Measurements from ENCODE around the gene PDZRN3.
"Not testable (repeated sequence)": the region's sequence is repeated elsewhere in the genome, so short reads cannot be mapped to it uniquely, and the experiment has no call there.

Gene PDZRN3

DNA sequence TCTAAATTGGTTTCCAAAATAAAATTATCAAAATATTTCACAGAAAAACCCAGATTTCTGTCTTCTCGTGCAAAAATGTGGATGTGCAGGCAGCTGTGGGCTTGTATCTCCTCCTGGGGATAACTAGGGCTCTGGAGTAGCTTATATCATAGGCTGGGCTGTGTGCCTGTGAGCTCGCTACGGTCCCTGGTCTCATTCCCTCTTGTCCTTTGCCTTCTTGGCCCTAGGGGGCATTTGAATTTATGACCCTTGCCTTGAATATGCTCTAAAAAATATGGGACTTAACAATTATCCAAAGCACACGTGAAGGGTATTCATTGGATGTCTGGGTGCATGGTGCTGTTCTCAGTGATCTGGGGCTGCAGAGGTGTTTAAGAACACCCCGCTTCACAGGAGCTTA lies 132.6 kb downstream of the PDZRN3 start:
- DNase-seq (ENCODE audit: low read depth in 2 of 2) = no peak

DNA sequence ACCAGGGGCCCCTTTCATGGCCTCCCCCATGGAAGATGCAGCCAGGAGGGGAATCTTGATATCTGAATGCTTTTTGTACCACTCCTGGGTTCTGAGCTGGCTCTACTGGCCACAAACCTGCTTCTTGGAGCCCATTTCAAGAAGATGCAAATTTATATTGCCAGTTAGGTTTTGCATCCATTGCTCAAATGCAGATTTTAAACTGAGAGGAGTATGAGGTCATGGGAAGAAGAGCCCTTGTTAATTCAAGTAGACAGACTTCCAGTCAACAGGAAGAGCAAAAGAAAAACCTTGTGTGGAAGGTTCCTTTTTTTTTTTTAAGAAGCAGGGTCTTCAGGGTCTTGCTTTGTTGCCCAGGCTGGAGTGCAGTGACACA lies 133.5 kb downstream of the PDZRN3 start:
- DNase-seq (ENCODE audit: low read depth in 2 of 2) = no peak

DNA sequence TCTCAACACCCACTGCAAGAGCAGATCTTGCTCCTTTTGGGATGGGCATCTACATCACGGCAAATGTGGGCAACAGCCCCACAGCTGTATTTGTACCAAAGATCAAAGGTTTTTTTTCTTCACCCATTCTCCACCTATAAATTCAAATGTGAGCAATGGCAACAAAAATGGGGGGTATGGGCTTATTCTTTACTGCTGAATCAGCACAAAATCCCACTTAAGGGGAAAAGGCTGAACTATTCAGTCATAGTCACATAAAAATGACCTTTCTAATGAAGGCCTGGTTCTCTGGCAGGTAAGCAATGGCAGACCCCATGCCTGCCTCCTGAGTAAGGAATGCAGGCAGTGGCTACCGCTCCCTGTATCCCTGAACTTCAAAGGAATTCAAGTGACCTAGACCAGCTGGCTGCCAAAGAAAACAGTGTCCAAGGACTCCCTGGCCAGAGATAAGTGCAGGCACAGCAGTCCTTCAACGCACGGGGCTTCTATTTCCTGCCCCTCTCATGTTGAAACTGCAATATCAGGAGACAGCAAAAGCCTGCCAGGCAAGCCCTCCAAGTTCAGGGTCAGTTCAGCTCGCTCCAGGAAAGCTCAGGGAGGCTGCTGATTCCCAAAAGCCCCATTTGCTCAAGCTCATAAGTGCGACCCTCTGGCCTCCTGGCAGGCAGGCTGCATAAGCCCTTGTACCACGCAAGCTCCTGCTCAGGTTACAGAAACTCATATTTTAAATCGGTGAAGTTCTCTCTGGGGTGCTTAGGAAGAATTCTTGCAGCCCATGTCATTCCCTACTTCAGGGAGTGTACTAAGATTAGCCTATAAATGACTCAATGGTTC lies 134.1 kb downstream of the PDZRN3 start:
- DNase-seq (ENCODE audit: low read depth in 2 of 2) = no peak

DNA sequence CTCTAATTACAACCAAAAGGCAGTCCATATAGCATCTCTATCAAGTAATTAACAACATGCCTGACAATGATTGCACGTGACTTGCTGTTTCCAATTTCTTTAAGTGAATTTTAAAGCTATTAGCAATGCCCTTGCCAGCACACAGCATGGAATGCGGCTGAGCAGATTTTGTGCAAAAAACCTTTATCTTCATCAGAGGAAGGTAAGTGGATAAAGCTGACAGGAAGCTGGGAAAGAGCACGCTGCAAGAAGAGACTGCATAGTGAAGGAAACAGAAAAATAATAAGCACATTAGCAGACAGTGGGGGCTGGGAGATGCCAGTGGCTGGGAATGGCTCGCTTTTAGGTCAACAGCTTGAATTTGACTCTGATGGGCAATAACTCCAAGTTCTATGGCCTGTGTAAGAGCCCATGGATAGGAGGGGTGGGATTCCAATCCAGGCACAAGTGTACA lies 138.8 kb downstream of the PDZRN3 start:
- DNase-seq (ENCODE audit: low read depth in 2 of 2) = no peak

DNA sequence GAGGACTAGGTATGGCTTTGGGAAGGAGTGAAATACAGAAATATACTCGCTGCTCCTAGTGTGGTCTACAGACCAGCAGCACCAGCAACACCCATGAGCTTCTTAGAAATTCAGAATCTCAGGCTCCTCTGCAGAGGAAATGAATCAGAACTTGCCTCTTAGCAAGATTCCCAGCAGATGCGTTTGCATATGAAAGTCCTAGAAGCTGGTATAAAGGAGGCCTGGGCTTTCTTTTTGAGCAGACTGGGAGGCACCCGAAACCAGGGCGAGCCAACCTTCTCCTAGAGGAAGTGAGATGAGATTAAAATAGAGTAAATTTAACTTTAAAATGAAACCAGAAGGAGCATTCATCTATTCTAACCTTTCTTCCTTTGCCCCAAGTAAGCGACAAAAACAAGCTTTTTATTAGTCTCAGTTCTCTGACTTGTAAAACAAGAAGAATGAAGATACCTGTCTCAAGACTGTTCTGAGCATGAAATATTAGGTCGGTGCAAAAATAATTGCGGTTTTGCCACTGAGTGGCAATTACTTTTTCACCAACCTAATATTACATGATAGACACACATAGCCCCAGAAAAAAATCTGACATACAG lies 140.0 kb downstream of the PDZRN3 start:
- no peak for DNase-seq (ENCODE audit: low read depth in 2 of 2)

DNA sequence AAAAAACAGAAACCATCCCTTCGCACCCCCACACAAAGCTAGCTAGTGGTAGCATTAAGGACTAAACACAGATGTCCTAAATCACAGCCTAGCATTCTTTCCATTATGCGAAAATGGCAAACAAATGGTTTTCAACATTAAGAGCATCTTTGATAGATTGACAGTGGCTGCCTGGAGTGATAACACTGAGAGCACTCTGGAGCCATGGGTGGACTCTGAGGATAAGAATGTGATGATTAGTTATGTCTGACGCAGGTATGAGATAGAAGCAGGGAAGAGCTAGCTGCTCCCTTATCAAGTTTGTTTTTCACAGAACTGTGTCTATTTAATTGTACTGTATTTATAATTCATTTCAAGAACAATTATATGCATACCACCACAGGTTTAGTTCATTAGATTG lies 142.9 kb downstream of the PDZRN3 start:
- DNase-seq (ENCODE audit: low read depth in 2 of 2) = no peak

DNA sequence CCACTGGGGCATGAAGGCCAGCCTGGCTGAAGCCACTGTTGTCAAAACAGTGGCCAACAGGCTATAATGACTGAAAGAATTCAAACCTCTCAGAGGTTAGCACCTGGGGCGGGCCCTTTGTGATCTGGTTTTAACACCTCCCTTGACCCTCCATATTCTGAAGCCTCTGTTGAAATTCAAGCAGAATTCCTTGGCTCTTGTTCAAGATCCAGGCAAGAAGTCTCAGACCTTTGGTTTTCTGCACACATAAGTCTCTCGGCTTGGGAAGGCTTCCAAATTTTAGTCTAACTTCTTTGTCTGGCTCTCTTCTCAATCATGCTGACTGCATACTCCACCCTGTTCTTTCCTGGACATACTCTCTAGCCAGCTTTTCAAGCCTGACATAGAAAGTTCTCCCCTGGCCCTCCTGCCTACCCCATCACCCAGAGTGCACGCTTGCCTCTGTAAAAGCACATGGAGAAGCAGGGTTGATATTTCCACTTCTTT lies 144.5 kb downstream of the PDZRN3 start:
- DNase-seq (ENCODE audit: low read depth in 2 of 2) = no peak

DNA sequence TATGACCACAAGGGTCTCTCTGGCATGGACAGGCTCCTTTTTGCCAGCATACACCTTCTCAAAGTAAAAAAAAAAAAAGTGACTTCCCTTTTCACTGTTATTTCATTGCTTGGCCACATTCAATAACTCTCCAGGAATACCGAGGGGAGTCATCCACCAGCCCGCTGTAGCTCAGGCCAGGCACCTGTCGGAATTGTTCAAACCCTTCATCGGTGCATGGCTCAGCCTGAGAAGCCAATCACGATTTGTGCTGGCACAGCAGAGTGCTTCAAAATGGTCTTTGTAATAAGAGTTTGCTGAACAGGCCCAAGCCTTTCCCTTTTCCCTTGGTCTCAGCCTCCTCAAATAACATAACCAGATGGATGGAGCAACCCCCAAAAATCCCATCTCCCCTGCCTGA lies 145.4 kb downstream of the PDZRN3 start:
- no peak for DNase-seq (ENCODE audit: low read depth in 2 of 2)

DNA sequence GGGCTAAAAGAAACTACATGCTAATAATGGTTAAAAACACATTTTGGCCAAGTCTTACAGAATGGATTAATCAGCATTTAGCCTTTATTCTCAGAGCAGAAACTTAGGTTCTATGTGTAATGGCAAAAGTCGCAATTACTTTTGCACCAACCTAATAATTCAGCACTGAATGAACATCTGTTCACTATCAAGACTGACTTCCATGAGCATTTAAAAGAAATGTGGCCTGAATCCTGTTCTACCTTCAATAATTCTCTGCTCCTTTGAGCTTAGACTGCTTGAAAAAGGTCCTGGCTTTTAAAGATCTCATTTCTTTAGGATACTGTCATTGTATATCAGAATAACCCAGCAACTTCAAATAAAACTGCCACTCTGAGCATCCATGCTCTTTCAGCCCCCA lies 145.9 kb downstream of the PDZRN3 start:
- no peak for DNase-seq (ENCODE audit: low read depth in 2 of 2)

DNA sequence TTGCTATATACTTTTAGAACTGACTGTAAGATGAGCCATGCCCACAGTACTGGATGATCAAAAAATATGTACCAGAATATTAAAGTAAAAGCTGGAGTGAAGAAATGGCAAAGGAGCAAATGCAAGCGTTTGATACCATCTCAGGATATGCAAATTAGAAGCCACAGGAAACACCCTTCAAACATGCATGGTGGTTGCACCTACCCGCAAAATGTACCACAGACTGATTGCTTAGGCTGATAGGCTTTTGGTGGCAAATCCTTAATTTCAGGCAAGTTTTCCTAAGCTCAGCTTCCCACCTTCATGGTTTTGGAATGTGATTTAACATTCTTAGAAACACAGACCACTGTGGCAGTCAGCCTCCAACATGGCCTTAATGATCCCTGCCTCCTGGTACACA lies 149.0 kb downstream of the PDZRN3 start:
- DNase-seq (ENCODE audit: low read depth in 2 of 2) = no peak

DNA sequence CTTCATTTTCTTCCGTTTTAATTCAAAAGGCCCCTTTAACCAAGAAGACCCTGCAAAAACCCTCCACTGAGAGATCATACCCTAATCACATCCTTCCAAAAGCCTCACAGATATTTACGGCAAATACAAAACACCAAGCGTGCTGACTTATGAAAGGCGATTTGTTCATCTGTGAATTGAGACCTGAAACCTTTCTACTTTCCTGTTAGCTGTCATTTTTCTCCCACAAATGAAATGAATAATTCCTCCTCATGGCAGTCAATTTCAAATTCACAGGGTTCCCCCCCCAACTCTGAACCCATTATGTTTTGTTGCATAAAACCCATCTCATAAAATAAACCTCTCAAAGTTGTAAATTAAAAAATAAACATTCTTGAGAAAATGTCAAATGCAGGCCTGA lies 149.6 kb downstream of the PDZRN3 start:
- no peak for DNase-seq (ENCODE audit: low read depth in 2 of 2)

DNA sequence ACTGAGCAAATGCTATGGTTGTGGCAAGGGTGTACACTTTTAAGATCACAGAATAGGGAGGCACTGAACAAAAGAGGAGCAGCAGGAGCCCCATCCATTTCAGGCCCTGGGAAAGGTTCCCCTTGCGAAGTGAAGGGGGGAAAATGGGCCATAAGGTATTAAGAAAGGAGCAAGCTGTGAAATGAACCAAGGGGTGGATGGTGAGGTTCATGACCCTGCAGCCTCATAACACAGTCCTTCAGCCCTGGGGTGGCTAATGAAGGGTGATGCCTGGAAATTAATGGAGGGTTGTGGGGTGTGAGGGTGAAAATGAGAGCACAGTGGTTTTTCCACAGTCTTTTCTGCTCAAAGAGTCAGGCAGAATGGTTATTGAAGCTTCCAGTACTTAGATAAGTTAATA lies 150.1 kb downstream of the PDZRN3 start:
- DNase-seq (ENCODE audit: low read depth in 2 of 2) = no peak

DNA sequence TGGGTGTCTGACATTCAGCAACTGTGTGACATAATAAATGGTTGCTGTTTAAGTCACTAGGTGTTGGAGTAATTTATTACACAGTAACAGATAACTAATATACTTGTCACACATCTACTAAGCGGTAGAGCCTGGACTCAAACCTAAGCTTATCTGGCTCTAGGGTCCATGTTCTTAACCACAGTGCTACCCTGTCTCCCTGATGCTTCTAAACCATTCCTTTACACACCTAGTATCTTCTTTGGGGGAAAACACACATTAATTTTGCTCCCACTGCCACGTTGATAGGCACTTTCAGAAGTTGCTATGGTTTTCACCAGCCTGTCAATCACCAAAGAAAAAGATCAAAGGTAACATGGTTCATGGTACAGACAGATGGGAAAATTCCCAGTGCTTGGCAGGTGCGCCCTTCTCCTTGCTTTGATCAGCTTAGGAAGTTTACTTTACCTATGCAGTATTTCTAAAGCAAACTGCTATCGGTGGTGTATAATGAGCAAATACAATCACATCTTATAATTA lies 150.8 kb downstream of the PDZRN3 start:
- no peak for DNase-seq (ENCODE audit: low read depth in 2 of 2)

DNA sequence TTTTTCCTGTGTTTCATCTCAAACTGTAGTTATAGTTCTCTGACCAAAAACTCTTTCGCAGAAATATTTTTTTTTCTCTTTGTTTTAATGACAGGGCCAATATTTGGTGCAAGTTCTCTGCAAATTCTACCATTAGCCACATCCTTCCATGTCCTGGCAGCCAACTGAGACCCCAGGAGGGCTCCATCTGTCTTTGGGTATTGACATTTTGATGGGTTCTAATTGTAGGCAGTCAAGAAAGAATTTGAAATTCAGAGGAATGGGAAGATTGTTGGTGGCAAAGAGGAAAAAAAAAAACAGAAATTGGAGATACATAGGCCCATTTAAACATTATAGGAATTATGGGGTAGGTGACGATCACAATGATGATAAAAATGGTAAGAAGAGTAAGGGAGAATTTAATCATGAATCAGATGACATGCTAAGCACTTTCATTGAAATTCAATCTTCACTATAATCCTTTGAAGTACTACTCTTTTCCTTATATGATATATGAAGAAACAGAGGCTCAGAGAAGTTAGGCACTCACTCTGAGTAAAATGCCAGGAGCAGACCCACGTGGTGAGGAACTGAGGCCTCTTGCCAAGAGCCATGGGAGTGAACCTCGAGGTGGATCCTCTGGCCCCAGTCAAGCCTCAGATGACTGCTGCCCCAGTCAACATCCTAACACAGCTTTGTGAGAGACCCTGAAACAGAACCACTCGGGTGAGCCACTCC lies 151.4 kb downstream of the PDZRN3 start:
- no peak for DNase-seq (ENCODE audit: low read depth in 2 of 2)

DNA sequence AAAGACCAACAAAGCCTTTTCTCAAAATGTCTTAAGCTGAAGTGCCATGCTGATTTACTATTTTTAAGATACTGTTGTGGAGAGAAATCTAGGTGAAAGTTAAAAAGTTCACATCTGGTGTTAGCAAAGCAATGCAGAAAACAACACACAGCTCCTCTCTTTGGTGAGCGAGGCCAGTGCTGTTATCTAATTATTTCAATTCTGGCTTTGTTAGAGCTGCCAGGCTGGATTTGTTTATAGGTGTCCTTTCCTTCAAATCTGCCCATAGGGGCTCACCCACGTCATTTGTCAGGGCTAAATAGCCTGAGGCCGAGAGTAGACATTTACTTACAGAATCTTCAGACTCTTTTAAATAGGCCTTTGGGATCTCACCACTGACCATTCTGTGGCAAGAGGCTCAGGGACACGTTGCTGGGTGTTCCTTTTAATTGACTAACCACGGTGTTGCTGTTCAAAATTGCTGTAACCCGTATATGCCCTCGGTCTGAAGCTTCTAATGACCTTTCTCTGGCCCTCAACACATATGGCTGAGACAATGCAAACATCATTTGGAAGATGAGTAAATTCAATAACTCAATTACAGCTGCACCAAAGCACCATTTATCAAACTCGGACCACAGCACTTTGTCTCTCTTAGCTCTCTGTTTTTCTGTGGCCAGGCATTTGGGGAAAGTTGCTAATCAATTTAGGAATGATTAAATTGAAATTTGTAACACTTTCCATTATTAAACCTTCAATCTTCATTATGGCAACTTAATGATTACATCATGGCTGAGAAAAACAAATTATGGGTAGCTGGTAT lies 152.6 kb downstream of the PDZRN3 start:
- no peak for DNase-seq (ENCODE audit: low read depth in 2 of 2)

DNA sequence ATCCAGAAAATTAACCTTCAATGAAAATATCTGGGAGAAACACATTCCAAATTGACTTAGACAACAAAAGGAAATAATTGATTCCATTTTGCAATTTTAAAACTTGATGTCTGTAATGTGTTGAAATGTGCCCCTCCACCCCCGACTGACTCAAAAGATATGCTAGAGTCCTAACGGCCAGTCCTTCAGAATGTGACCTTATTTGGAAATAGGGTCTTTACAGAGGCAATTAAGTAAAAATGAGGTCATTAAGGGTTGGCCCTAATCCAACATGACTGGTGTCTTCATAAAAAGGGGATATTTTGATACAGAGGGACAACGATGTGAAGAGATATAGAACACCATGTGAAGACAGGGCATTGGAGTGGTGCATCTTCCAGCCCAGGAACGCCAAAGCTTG lies 153.9 kb downstream of the PDZRN3 start:
- no peak for DNase-seq (ENCODE audit: low read depth in 2 of 2)

DNA sequence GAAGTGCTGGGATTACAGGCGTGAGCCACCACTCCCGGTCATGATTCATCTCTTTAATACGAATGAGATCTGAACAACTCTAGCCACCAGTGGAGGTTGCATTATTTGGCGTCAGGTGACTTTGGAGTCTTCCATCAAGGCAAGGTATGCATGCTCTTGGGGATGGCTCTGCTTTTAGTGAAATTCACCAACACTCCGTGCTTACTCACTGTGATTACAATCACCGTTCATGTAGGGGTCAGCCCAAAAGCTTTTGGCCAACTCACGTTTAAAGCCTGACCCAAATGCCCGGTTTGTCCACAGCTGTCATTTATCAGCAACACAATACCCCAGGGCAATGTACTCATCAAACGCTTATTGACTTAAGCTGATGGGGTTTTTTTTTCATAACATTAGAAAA lies 155.4 kb downstream of the PDZRN3 start:
- DNase-seq (ENCODE audit: low read depth in 2 of 2) = no peak

DNA sequence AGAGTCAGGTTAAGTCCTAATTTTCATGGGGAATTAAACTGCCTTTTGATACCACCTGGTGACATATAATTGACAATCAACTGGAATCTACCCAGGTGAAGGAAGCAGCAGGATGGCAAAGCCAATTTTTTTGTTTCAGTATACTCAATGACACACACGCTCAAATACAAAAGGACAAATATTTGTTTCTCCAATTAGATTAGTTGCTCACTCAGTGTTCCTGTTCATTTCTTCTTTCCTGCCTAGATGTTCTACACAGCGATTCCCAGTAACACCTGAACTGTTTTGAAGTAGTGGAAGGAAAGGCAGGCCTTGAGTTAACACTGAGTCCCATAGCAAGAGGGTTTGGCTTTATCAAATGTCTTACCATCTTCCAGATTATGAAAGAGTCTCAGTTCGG lies 157.5 kb downstream of the PDZRN3 start:
- no peak for DNase-seq (ENCODE audit: low read depth in 2 of 2)

DNA sequence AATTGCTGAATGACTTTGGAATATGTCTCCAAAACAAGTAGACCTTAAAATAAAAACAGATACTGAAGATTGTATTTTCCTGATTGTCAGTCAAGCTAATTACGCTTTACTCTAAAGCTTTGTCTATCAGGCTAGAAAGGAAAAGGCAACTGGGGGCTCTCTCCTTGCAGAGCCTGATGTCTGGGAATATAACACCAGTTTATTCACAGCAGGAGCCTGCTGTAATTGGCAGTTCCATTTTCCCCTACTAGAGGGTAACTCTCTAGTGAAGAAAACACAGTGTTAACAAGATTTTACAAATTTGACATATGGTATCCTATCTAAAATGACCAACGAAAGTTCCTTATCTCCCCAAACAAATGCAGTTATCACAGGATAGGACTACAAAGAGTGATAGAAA lies 158.8 kb downstream of the PDZRN3 start:
- DNase-seq (ENCODE audit: low read depth in 2 of 2) = no peak

DNA sequence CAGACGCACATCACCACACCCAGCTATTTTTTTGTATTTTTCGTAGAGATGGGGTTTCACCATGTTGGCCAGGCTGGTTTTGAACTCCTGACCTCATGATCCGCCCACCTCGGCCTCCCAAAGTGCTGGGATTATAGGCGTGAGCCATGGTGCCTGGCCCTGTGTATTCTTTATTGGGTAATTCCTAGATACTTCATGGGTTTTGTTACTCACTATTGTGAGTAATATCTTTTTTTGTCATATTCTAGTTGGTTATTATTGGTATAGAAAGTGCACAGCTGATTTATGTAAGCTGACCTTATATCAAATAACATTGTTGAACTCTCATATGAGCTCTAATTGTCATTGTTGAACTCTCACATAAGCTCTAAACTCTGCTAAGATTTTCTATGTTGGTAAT lies 160.6 kb downstream of the PDZRN3 start:
- DNase-seq (ENCODE audit: low read depth in 2 of 2) = not testable (repeated sequence)

DNA sequence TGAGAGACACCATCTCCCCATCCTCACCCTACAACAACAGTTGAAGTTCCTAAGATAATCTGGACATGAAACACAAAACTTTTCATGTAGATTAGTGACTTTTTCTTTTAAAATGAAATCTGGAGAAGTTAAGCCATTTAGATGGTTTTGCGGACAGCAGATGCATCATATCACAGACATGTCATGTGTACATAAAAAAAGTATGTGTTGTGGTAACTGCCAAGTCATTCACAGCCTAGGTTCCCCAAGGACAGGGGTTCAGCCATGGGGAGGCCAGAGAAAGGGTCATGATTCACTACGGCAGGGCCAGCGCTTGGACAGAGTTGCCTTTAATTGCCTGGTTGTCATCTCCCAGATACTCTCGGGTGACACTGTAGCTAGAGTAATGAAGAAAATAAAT lies 163.2 kb downstream of the PDZRN3 start:
- DNase-seq (ENCODE audit: low read depth in 2 of 2) = no peak

DNA sequence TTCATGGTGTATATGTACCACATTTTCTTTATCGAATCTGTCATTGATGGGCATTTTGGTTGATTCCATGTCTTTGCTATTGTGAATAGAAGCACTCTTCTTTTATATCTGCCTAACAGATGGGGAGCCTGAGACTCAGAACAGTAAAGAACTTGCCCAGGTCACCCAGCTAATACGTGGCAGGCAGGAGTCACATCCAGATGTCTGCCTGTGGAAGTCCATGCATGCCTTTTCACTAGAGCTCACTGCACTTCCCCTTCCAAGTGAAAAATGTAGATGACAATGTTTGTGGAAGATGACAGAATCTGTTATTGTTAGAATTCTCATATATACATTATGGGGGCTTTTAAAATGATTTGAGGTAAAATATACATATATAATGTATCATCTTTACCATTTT lies 165.0 kb downstream of the PDZRN3 start:
- DNase-seq (ENCODE audit: low read depth in 2 of 2) = no peak

All from stimulated activated CD4-positive, alpha-beta T cell treated with anti-CD3 and anti-CD28 coated beads, Interleukin-1b, Interleukin-23, amount 100 ng/mL, for 4 hours (primary cell).